Karpas-422 (cell line): ENCODE measurements around the gene NCDN. TPM values are rescaled to one million over a fixed set of nuclear protein-coding genes. Genes with fewer than 3 reads are reported as not detected.
A peak's percentile ranks its signal among the peaks of the same experiment; 100 is the strongest.

Experiments
- DNase-seq: peaks from one replicate; pipeline ENCODE4 v3.0.0-alpha.2; 2015
- H2AFZ ChIP-seq: fragments of 200-600 bp; sonication (generic); 2 replicates; pipeline ENCODE4 v1.6.1; 2014; ENCODE audit warnings: antibody characterized with exemption, low read length, mixed read lengths
- H3K27ac ChIP-seq: fragments of 200-600 bp; sonication (generic); 2 replicates; pipeline ENCODE4 v1.5.1; 2014; ENCODE audit warnings: mild to moderate bottlenecking, low read length, moderate library complexity
- H3K27me3 ChIP-seq: fragments of 200-600 bp; sonication (generic); 2 replicates; pipeline ENCODE4 v1.6.1; 2014; ENCODE audit warnings: low read length, mixed read lengths
- H3K36me3 ChIP-seq: fragments of 200-600 bp; sonication (generic); 2 replicates; pipeline ENCODE4 v1.6.1; 2014; ENCODE audit warnings: low read length, mixed read lengths; ENCODE audit not compliant: insufficient read depth
- H3K4me1 ChIP-seq: fragments of 200-600 bp; sonication (generic); 2 replicates; pipeline ENCODE4 v1.6.1; 2014; ENCODE audit warnings: mild to moderate bottlenecking, low read length, mixed read lengths
- H3K4me2 ChIP-seq: fragments of 200-600 bp; sonication (generic); 2 replicates; pipeline ENCODE4 v1.6.1; 2014; ENCODE audit warnings: low read length, low read depth, mild to moderate bottlenecking; ENCODE audit not compliant: poor library complexity, severe bottlenecking
- H3K4me3 ChIP-seq: fragments of 200-600 bp; sonication (generic); 2 replicates; pipeline ENCODE4 v1.5.1; 2014; ENCODE audit warnings: mild to moderate bottlenecking, antibody characterized with exemption, low read length, mixed read lengths
- H3K79me2 ChIP-seq: fragments of 200-600 bp; sonication (generic); 2 replicates; pipeline ENCODE4 v1.6.1; 2014; ENCODE audit warnings: mild to moderate bottlenecking, low read length, mixed read lengths
- H3K9ac ChIP-seq: fragments of 200-600 bp; sonication (generic); 2 replicates; pipeline ENCODE4 v1.6.0; 2014; ENCODE audit warnings: low read length
- H3K9me2 ChIP-seq: fragments of 200-600 bp; sonication (generic), shearing (Covaris generic); replicated peaks from 2 replicates; pipeline ENCODE4 v1.6.0; 2014; ENCODE audit warnings: mild to moderate bottlenecking, low read length, moderate library complexity; ENCODE audit not compliant: insufficient read depth
- H3K9me3 ChIP-seq: fragments of 300-700, 200-600 bp; sonication (generic); 2 replicates; pipeline ENCODE4 v1.6.1; 2014; ENCODE audit warnings: low read length, mixed read lengths
- H4K20me1 ChIP-seq: fragments of 200-600 bp; sonication (generic); 2 replicates; pipeline ENCODE4 v1.6.1; 2014; ENCODE audit warnings: mild to moderate bottlenecking, antibody characterized with exemption, low read length, low read depth; ENCODE audit not compliant: insufficient read depth
- total RNA-seq: library from RNA; depleted of rRNA; stranded (reverse); fragments of >200 nt; shearing (Covaris generic); gene quantifications from 2 replicates; pipeline ENCODE4 v1.2.3, GENCODE V29; 2014; ENCODE audit warnings: low replicate concordance

The NCDN gene
- total RNA-seq, 1 experiment from 2014 or later, result 22.8 TPM

DNA sequence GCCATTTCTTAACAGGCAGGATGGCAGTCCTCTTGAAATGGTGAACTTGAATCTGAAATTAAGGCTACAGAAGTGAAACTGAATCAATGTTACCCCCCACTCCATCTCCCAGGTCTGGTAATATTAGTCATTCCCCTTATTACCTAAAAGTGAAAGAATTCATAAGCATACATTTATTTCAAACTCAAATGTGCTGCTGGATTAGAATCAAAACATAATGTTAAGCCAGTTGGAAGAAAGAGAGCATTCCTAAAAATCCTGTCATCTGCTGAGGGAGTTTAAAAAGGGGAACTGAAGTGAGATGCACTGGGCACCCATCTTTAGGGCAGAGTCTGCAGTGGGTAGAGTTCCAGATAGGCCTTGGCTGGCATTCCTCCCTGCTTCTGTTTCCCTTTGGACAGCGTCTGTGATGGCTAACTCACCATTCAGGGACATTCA is 17.8 kb upstream of the NCDN start:
- Histone ChIP-seq H3K4me1 (peaks cover 59% of the 10 kb centered on the region), H3K4me3 (peak overlapping the region; percentile 43; the same call in 1 of the 2 replicates), H4K20me1 (no peaks in the 10 kb centered on the region), H2AFZ (no peak overlapping the region), H3K9me2 (no peaks in the 10 kb centered on the region), H3K27ac (peak overlapping the region; percentile 92), H3K79me2 (peaks cover 94% of the 10 kb centered on the region), H3K36me3 (peaks cover 24% of the 10 kb centered on the region), H3K9me3 (no peaks in the 10 kb centered on the region), H3K27me3 (no peaks in the 10 kb centered on the region), H3K9ac (peak overlapping the region; percentile 55), H3K4me2 (peak overlapping the region; percentile 57)
- peak; percentile 57 for DNase-seq

DNA sequence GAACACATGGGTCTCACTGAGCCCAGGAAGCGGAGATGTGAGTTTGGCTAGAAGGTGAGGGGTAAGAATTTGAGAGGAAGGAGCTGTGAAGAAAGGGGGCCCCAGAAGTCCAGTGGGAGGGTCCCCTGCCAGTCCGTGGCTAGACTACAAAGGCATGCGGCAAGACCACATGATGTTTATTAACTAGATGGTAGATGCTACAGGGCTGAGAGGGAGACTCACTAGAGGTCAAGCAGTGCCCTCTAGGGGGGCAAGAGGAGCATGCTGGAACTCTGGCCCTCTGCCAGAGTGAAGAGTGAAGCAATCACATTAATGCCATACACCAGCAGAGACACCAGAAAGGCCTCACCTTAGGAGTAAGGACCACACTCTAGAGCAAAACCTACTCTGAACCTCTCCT is 12.6 kb upstream of the NCDN start:
- H3K36me3 ChIP-seq, result peaks cover 41% of the 10 kb centered on the region
- peaks cover 19% of the 10 kb centered on the region for H3K4me1 ChIP-seq
- no peaks in the 10 kb centered on the region for H3K9me3 ChIP-seq
- H3K9ac ChIP-seq, result no peak overlapping the region
- H3K9me2 ChIP-seq, result no peaks in the 10 kb centered on the region
- DNase-seq, result peak; percentile 85
- H3K27ac ChIP-seq, result no peak overlapping the region
- no peak overlapping the region for H2AFZ ChIP-seq
- H3K79me2 ChIP-seq, result peaks cover 89% of the 10 kb centered on the region
- no peaks in the 10 kb centered on the region for H3K27me3 ChIP-seq
- H4K20me1 ChIP-seq, result no peaks in the 10 kb centered on the region
- no peak overlapping the region for H3K4me3 ChIP-seq
- no peak overlapping the region for H3K4me2 ChIP-seq

DNA sequence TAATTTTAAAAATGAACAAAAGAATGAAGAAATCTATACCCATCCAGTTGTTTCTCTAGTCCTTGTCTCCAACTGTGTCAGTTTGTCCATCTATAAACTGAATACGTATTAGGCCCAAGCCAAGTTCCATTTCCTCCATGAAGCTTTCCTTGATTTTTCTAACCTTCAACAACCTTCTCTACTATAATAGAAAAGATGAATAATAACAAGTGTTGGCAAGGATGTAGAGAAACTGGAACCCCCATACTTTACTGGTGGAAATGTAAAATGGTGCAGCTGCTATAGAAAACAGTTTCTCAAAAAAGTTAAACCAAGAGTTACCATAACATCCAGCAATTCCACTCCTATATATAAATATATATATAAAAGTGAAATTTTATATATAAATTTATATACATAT is 11.0 kb upstream of the NCDN start:
- peaks cover 89% of the 10 kb centered on the region for H3K79me2 ChIP-seq
- peaks cover 50% of the 10 kb centered on the region for H3K36me3 ChIP-seq
- H4K20me1 ChIP-seq, result no peaks in the 10 kb centered on the region
- no peak for DNase-seq
- H2AFZ ChIP-seq, result no peak overlapping the region
- no peaks in the 10 kb centered on the region for H3K27me3 ChIP-seq
- H3K4me3 ChIP-seq, result no peak overlapping the region
- H3K9ac ChIP-seq, result no peak overlapping the region
- H3K4me1 ChIP-seq, result peaks cover 11% of the 10 kb centered on the region
- no peak overlapping the region for H3K27ac ChIP-seq
- no peaks in the 10 kb centered on the region for H3K9me2 ChIP-seq
- H3K4me2 ChIP-seq, result no peak overlapping the region
- H3K9me3 ChIP-seq, result no peaks in the 10 kb centered on the region

DNA sequence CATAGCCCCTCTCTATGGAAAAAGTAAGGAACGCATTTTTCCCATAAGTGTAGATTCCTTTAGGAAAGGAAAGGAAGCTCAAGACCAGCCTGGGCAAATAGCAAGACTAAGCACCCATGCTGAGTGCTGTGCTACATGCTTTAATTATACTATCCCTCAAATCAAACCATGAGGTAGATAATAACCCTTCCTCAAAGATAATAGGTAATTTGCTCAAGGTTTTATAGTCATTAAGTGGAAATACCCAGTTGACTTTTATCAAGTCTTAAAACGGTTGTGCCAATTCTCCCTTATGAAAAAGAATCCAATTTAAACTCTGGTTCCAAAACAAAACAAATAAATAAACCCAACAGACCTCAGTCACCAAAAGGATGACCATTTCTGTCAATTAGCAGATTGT is 3.7 kb upstream of the NCDN start:
- peaks cover 86% of the 10 kb centered on the region for H3K79me2 ChIP-seq
- H3K4me1 ChIP-seq, result peaks cover 31% of the 10 kb centered on the region
- no peak for DNase-seq

DNA sequence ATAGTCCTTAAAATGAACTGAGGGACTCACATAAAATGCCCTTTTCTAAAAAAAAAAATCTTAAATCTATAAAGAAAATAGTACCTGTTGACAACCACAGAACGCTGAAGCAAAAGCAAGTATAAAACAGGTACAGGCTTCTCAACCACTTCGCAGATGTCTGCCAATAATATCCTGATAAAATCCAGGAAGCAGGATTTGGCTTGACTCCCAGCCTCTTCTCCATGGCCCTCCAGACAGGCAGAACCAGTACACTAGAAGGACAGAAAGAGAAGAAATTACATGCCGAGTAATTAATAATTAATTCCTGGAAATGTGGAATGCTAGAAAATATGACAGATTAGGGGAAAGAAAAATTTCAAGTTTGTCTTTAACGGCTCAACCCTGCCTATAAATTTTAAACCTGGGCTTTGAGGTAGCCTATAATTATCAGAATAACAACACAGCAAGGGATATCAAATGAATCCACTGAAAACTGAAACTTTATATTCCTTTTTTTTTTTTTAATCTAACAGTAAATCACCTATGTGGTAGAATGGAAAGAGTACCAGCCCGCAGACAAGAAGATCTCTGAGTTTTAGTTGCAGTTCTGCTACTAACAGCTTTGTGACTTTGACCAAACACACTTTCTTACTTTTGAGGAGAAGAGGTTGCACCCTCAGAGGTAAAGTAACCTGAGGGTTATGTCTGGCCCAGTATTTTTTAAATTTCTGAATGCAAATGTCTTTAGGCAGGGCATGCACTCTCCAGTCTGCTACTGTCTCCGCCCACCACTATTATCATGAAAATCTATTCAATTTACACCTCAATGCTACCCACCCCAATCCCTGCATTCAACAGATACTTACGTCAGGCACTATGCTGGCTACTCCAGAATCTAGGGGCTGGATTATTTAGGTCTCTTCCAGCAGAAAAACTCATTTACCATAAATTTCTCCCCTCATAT is 3.1 kb upstream of the NCDN start:
- Histone ChIP-seq H3K27me3 (no peaks in the 10 kb centered on the region), H2AFZ (no peak overlapping the region), H3K27ac (no peak overlapping the region), H3K4me3 (no peak overlapping the region), H3K9ac (0 out of 2 replicates have a peak overlapping the region, but pooled peaks have one; percentile 7), H3K9me3 (no peaks in the 10 kb centered on the region), H3K4me1 (peaks cover 37% of the 10 kb centered on the region), H3K36me3 (peaks cover 28% of the 10 kb centered on the region; the same call in 1 of the 2 replicates), H4K20me1 (peaks cover 4% of the 10 kb centered on the region; the same call in 1 of the 2 replicates), H3K4me2 (peak overlapping the region; percentile 98), H3K79me2 (peaks cover 83% of the 10 kb centered on the region), H3K9me2 (no peaks in the 10 kb centered on the region)
- DNase-seq, result no peak

More for the DNA sequence above, 3.7 kb upstream of the NCDN start:
- H3K9me3 ChIP-seq, result no peaks in the 10 kb centered on the region
- H3K27ac ChIP-seq, result no peak overlapping the region
- H3K4me3 ChIP-seq, result no peak overlapping the region
- no peak overlapping the region for H3K4me2 ChIP-seq
- H3K27me3 ChIP-seq, result no peaks in the 10 kb centered on the region
- peaks cover 35% of the 10 kb centered on the region for H3K36me3 ChIP-seq
- H3K9me2 ChIP-seq, result no peaks in the 10 kb centered on the region
- H3K9ac ChIP-seq, result no peak overlapping the region
- H2AFZ ChIP-seq, result no peak overlapping the region
- H4K20me1 ChIP-seq, result peaks cover 4% of the 10 kb centered on the region; the same call in 1 of the 2 replicates

DNA sequence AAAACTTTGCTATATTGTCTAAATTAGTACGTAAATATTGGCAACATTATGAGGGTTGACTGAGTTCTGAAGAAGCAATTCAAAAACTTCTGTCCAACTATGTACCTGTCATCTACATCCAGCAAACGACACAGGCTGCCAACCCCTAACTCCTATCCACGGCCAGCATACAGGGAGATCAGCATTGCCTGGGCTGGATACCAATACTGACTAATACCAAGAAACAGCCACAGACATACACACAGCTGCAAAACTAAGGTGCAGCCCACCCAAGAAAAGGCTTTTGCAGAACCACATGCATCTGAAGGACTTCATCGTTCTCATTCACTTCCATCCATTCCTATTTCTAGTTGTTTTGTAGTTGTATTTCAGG is 2.4 kb upstream of the NCDN start:
- Histone ChIP-seq H3K4me3 (no peak overlapping the region), H3K27ac (no peak overlapping the region), H3K9me3 (no peaks in the 10 kb centered on the region), H3K4me1 (peaks cover 37% of the 10 kb centered on the region), H3K36me3 (peaks cover 22% of the 10 kb centered on the region; the same call in 1 of the 2 replicates), H2AFZ (no peak overlapping the region), H4K20me1 (peaks cover 4% of the 10 kb centered on the region; the same call in 1 of the 2 replicates), H3K9ac (0 out of 2 replicates have a peak overlapping the region, but pooled peaks have one; percentile 7), H3K79me2 (peaks cover 76% of the 10 kb centered on the region), H3K9me2 (no peaks in the 10 kb centered on the region), H3K4me2 (peak overlapping the region; percentile 98), H3K27me3 (no peaks in the 10 kb centered on the region)
- DNase-seq, result no peak

DNA sequence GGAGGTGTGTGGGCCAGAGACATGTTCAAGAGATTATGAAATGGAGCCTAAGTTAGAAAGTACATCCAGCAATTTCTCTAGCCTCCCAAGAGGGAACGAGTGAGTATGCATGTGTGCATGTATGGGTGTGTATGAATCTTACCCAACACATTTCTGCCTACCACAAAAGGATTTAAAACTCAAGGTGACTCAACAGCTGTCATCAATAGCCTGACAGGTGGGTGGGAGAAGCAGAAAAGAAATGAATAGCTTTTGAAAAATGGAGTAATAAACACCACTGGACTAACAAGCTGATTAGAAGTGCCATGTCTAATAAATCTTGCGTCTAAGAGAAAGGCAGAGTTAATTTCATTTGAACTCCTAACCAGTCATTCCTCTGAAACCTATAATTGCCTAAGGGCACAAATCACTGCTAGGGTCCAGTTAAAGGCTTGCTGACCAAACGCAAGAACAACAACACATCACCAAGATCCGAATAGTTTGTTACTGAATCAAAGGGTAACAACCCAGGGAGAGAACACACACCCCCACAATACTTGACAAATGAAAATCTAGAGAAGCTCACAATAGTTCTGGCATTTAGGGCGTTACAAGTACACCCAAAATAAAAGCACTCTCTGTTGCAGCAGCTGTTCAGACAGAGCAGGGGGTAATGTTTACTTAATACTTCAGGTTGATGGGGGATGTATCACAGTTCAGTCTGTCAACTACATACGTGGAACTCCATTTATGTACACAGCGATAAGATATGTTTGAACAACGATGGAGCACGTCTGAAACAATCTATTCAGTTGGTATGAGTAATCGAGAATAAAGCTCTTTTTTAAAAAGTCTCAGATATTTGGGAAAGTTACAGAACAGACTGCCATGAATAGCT is 1.8 kb upstream of the NCDN start:
- Histone ChIP-seq H3K36me3 (peaks cover 18% of the 10 kb centered on the region; the same call in 1 of the 2 replicates), H3K27me3 (no peaks in the 10 kb centered on the region), H2AFZ (no peak overlapping the region), H4K20me1 (peaks cover 4% of the 10 kb centered on the region; the same call in 1 of the 2 replicates), H3K9me3 (no peaks in the 10 kb centered on the region), H3K4me2 (peak overlapping the region; percentile 98), H3K9me2 (no peaks in the 10 kb centered on the region), H3K79me2 (peaks cover 70% of the 10 kb centered on the region), H3K4me1 (peaks cover 37% of the 10 kb centered on the region), H3K9ac (peak overlapping the region; percentile 94), H3K27ac (peak overlapping the region; percentile 63; the same call in 1 of the 2 replicates), H3K4me3 (peak overlapping the region; percentile 96)
- no peak for DNase-seq
